IPS-20b (cell line): ENCODE measurements around the gene ZNF70.

Source experiments
- H3K27ac ChIP-seq: one replicate; pipeline ENCODE4 v1.5.1; 2013; ENCODE audit warnings: low read length
- H3K27me3 ChIP-seq: 2 replicates; pipeline ENCODE4 v1.6.1; 2013; ENCODE audit warnings: mild to moderate bottlenecking, low read length, inconsistent platforms; ENCODE audit not compliant: insufficient read depth
- H3K36me3 ChIP-seq: 2 replicates; pipeline ENCODE4 v1.6.1; 2013; ENCODE audit warnings: low read depth, mild to moderate bottlenecking, inconsistent platforms, low read length, moderate library complexity; ENCODE audit not compliant: insufficient read depth
- H3K4me1 ChIP-seq: 2 replicates; pipeline ENCODE4 v1.6.1; 2013; ENCODE audit warnings: mild to moderate bottlenecking, control low read depth, inconsistent platforms, low read length, moderate library complexity; ENCODE audit not compliant: insufficient read depth
- H3K4me3 ChIP-seq: 2 replicates; pipeline ENCODE4 v1.5.1; 2013; ENCODE audit warnings: mild to moderate bottlenecking, low read length, inconsistent platforms
- H3K9ac ChIP-seq: 2 replicates; pipeline ENCODE4 v1.6.1; 2013; ENCODE audit warnings: low read depth, mild to moderate bottlenecking, inconsistent platforms, low read length, moderate library complexity
- H3K9me3 ChIP-seq: 2 replicates; pipeline ENCODE4 v1.6.1; 2013; ENCODE audit warnings: mild to moderate bottlenecking, low read depth, low read length, inconsistent platforms; ENCODE audit not compliant: insufficient read depth

Gene ZNF70

DNA sequence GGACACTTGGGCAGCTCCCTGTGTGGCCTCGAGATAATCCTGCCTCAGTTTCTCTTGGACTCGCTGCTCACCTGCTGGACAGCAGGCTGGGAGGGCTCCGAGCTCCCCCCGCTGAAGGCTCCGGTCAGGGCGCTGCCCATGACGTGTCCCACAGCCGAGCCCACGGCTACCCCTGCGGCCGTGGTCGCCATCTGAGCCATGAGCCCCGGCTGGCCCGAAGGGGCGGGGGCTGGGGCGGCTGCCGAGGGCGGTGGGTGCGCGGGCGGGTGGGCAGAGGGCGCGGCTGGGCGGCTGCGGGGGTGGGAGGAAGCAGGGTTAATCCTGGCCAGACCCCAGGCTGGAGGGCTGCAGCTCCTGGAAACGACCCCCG lies 16.4 kb upstream of the ZNF70 start:
- peak overlapping the region; percentile 67; the same call in 1 of the 2 replicates for H3K9ac ChIP-seq
- no peaks in the 10 kb centered on the region for H3K9me3 ChIP-seq
- H3K36me3 ChIP-seq, result peaks cover 12% of the 10 kb centered on the region
- H3K27ac ChIP-seq, result no peak overlapping the region
- H3K27me3 ChIP-seq, result peaks cover 16% of the 10 kb centered on the region
- peaks cover 11% of the 10 kb centered on the region; the same call in 1 of the 2 replicates for H3K4me1 ChIP-seq
- peak overlapping the region; percentile 73 for H3K4me3 ChIP-seq

DNA sequence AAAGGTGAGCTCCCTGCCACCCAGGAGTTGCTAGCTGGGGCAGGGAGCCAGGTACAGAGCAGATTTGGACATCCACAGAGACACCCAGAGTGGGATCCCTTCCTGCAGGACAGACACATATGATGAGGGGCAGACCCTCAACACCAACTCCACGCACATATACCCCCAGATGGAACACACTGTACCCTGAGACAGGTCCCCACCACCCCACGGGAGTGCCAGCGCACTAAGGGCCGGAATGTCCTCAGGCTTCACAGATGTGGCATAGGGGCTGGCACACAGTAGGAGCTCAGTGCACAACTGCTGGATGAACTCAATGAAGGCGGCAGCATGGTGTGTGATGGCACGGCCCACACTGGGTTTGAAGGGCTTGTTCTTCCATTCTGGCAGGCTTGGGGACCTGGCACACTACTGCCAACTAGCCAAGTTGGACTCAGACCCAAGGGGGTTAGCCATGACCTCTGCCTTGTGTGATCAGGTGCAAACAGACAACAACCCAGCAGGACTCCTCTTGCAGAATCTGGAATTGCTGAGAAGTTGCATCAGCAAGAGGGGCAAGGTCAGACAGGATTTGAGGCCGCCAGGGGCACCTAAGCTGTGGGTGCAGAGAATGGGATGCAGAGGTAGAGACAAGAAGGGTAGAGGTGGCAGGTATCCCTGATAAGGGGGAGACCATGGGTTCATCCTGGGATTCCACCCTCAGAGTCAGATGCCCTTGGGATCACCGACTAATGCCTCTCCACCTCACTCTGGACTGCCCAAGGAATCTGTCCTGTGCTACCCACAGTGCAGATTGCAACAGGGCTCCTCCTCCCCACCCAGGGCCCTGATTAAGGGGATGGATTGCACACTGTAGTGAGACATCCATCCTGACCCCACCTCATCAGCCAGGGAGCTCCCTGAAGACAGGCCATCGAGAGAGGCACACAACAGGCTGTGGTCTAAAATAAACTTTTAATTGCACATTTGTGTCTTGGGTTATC lies 14.3 kb upstream of the ZNF70 start:
- peaks cover 12% of the 10 kb centered on the region for H3K36me3 ChIP-seq
- no peak overlapping the region for H3K9ac ChIP-seq
- H3K4me1 ChIP-seq, result peaks cover 10% of the 10 kb centered on the region; the same call in 1 of the 2 replicates
- H3K27me3 ChIP-seq, result peaks cover 16% of the 10 kb centered on the region
- H3K4me3 ChIP-seq, result no peak overlapping the region
- H3K27ac ChIP-seq, result no peak overlapping the region
- no peaks in the 10 kb centered on the region for H3K9me3 ChIP-seq

DNA sequence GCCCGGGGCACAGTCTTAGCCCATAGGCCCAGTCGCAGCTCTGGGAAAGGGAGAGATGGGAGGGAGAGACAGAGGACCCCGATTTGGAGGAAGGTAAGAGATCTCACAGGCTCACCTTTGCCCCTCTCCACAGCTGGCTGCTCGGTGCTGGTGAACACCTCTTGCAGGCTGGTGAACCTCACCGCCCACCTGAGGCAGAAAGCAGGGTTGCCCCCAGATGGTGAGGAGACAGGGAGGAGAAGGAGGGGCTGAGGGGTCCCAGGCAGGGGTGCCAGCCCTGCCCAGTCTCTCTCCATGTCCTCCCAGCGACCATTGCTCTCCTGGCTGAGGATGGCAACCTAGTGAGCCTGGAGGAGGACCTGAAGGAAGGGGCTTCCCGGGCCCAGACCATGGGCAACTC lies 13.0 kb upstream of the ZNF70 start:
- peaks cover 6% of the 10 kb centered on the region for H3K27me3 ChIP-seq
- H3K4me1 ChIP-seq, result peaks cover 10% of the 10 kb centered on the region; the same call in 1 of the 2 replicates
- H3K4me3 ChIP-seq, result 0 out of 2 replicates have a peak overlapping the region, but pooled peaks have one; percentile 37
- peak overlapping the region; percentile 52; the same call in 1 of the 2 replicates for H3K9ac ChIP-seq
- H3K27ac ChIP-seq, result no peak overlapping the region
- H3K36me3 ChIP-seq, result peaks cover 12% of the 10 kb centered on the region
- H3K9me3 ChIP-seq, result no peaks in the 10 kb centered on the region

DNA sequence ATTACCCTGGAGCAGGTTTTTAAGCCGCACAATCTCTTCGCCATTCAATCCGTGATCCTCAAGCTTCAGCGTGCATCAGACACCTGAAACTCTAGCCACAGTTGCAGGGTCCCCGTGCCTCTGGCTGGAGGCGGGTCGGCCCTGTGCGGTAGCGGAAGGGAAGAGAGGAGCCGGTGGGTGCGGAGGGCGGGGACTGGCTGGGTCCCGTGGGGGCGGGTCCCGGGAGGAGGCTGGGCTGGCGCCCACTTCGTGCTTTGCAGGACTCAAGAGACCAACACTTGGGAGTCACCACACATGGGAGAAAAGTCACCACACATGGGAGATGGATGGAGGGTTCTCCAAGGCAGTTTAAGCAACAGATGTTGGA lies 12.7 kb upstream of the ZNF70 start:
- Histone ChIP-seq H3K4me1 (peaks cover 10% of the 10 kb centered on the region; the same call in 1 of the 2 replicates), H3K27ac (no peak overlapping the region), H3K9me3 (no peaks in the 10 kb centered on the region), H3K36me3 (peaks cover 12% of the 10 kb centered on the region), H3K4me3 (peak overlapping the region; percentile 37; the same call in 1 of the 2 replicates), H3K9ac (peak overlapping the region; percentile 52; the same call in 1 of the 2 replicates), H3K27me3 (peaks cover 2% of the 10 kb centered on the region; the same call in 1 of the 2 replicates)

DNA sequence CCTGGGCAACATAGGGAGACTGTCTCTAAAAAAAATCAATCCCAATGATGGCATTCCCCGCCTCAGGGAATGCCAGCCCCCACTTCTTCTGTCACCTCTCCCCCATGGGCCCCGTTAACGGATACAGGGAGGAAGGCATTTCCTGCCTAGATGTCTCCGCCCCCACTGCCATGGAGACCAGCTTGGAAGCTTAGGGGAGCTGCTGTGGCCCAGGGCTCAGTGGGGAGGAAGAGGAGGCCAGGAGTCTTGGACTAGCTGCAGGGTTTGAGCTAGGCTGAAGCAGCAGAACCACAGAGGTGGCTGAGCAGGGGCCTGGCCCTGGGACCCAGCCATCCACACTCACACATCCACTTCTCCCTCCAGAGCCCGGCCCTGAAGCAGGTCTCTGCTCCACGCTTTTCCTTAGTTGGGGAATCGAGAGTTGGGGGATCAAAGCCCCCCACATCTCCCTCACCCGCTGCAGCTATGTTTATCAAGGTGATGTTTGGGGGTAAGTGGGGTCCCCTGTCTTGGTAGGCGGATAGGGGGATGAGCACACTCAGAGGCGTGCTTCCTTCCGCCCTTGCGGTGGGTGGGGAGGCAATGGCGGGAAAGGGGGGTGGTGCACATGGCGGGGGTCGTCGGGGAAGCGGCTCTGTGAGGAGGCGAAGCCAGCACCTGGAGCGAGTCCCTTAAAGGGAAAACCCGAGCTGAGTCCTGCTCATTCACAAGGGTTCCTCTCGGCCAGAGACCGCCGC lies 12.1 kb upstream of the ZNF70 start, which contains the start of gene C22orf15:
Gene C22orf15, plus strand, starts transcription at position 149 of the 737 bp plus-strand sequence. Its CDS starts 317 bp downstream, at position 466.
- Histone ChIP-seq H3K9me3 (no peaks in the 10 kb centered on the region), H3K36me3 (peaks cover 12% of the 10 kb centered on the region), H3K4me1 (peaks cover 10% of the 10 kb centered on the region; the same call in 1 of the 2 replicates), H3K4me3 (peak within 1 kb of the TSS; percentile 37; the same call in 1 of the 2 replicates), H3K27me3 (no peaks in the 10 kb centered on the region), H3K9ac (peak within 1 kb of the TSS; percentile 52; the same call in 1 of the 2 replicates), H3K27ac (no peak within 1 kb of the TSS)

DNA sequence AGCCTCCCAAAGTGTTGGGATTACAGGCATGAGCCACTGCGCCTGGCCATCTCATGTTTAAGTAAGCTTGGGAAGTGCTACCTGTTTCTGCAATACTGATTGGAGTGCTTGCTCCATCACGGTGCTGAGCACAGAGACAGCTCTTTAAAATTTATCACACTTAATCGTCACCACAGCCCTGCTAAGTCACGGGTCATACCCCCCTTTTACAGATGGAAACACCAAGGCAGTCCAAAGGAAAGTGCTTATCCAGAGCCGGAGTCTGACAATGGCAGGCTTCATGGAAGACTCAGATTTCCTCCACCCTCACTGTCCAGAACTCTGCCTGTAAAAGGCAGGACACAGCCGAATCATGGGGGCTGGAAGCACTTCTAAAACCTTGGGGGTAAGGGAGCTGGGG lies 9.1 kb upstream of the ZNF70 start:
- Histone ChIP-seq H3K4me3 (no peak overlapping the region), H3K27ac (no peak overlapping the region), H3K9me3 (no peaks in the 10 kb centered on the region), H3K9ac (no peak overlapping the region), H3K36me3 (peaks cover 4% of the 10 kb centered on the region), H3K27me3 (no peaks in the 10 kb centered on the region), H3K4me1 (peaks cover 15% of the 10 kb centered on the region; the same call in 1 of the 2 replicates)

DNA sequence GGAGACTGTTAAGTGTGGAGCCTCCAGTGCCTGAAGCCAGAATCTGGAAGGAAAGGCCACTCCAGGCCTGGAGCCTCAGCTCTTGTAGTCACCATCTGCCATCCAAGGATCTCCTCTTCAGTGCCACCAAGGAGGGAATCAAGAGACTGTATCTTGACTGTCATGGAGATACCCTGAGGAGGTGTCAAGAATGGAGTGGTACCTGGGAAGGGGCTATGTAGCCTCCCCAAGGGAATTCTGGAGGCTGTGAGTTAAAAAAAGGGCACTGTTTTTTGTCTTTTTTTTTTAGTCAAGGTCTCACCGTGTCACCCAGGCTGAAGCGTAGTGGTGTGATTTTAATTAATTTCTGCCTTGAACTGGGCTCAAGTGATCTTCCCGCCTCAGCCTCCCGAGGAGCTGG lies 8.7 kb upstream of the ZNF70 start:
- no peaks in the 10 kb centered on the region for H3K9me3 ChIP-seq
- no peaks in the 10 kb centered on the region for H3K27me3 ChIP-seq
- H3K9ac ChIP-seq, result no peak overlapping the region
- H3K36me3 ChIP-seq, result no peaks in the 10 kb centered on the region
- peaks cover 15% of the 10 kb centered on the region; the same call in 1 of the 2 replicates for H3K4me1 ChIP-seq
- no peak overlapping the region for H3K4me3 ChIP-seq
- no peak overlapping the region for H3K27ac ChIP-seq

DNA sequence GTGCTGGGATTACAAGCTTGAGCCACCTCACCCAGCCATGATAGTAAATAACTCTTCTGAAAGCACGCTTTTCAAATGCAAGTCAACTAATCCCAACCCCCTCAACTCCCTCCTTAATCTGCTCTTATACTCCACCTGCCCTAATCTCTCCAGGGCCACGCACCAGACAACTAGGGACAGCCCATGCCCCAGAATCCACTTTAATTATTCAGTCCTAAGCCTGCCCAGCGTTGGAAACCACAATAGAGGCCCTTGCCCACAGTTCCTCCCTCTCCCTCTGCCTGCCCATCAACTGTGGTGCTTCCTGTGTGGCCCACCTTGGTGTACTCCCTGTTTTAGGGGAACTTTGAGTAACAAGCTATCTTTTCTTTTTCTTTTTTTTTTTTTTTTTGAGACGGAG lies 6.0 kb upstream of the ZNF70 start:
- H3K9ac ChIP-seq, result no peak overlapping the region
- H3K27ac ChIP-seq, result no peak overlapping the region

DNA sequence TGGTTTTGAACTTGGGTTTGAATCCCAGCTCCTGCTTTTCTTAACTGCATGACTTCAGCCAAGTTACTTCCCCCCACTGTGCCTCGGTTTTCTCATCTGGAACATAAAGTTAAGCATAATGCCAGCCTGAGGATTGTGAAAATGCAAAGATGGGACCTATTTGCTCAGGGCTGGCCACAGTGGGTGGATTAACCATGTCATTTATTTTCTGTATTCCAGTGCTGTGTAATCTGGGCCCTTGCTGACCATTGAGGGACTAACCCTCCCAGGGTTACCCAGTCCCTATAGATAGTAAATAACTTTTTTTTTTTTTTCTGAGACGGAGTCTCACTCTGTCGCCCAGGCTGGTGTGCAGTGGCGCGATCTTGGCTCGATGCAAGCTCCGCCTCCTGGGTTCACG lies 4.8 kb upstream of the ZNF70 start:
- peaks cover 5% of the 10 kb centered on the region; the same call in 1 of the 2 replicates for H3K4me1 ChIP-seq
- no peak overlapping the region for H3K27ac ChIP-seq
- H3K4me3 ChIP-seq, result no peak overlapping the region
- no peaks in the 10 kb centered on the region for H3K36me3 ChIP-seq
- H3K9me3 ChIP-seq, result no peaks in the 10 kb centered on the region
- no peaks in the 10 kb centered on the region for H3K27me3 ChIP-seq
- no peak overlapping the region for H3K9ac ChIP-seq

More for the DNA sequence above, 6.0 kb upstream of the ZNF70 start:
- Histone ChIP-seq H3K36me3 (no peaks in the 10 kb centered on the region), H3K27me3 (no peaks in the 10 kb centered on the region), H3K4me1 (peaks cover 5% of the 10 kb centered on the region; the same call in 1 of the 2 replicates), H3K9me3 (no peaks in the 10 kb centered on the region), H3K4me3 (no peak overlapping the region)

DNA sequence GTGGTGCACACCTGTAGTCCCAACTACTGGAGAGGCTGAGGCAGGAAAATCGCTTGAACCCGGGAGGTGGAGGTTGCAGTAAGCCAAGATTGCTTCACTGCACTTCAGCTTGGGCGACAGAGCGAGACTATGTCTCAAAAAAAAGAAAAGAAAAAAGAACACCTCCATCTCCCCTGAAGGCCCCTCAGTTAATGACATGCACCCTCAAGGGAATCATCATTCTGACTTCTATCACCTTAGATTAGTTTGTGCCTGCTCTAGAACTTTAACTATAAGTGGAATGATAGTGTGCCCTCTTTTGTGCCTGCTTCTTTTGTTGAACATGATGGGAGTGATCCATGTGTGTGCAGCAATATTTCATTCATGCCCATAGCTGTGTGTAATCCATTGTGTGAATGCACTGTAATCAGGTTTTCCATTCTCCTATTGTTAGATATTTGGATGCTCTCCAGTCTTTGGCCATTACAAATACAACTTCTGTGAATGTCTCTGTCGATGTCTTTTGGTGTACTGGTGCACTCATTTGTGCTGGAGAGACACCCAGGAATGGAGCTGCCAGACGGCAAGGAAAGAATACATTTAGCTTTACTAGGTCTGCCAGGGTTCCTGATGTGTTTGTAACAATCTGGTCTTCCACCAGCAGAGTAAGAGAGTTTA lies 4.2 kb upstream of the ZNF70 start:
- H3K9me3 ChIP-seq, result no peaks in the 10 kb centered on the region
- no peaks in the 10 kb centered on the region for H3K36me3 ChIP-seq
- no peak overlapping the region for H3K9ac ChIP-seq
- H3K4me3 ChIP-seq, result no peak overlapping the region
- H3K4me1 ChIP-seq, result peaks cover 5% of the 10 kb centered on the region; the same call in 1 of the 2 replicates
- no peaks in the 10 kb centered on the region for H3K27me3 ChIP-seq
- no peak overlapping the region for H3K27ac ChIP-seq
